AG09319 (cell line): Measurements from ENCODE around the gene PRR36.

ENCODE experiments used
- DNase-seq: peaks from one replicate; pipeline ENCODE4 v3.0.0-alpha.2; 2010; ENCODE audit warnings: low read depth; ENCODE audit errors: extremely low read depth
- CTCF ChIP-seq: IDR thresholded peaks from 2 replicates; pipeline ENCODE4 v1.5.1; 2011; ENCODE audit warnings: low read depth, mild to moderate bottlenecking, inconsistent platforms, low read length, moderate library complexity

The PRR36 gene

GRCh38 chr19:7868326-7868670 is 5.9 kb downstream of the PRR36 start:
- DNase-seq = no peak
- TF ChIP-seq CTCF = no peak

- no peak for TF ChIP-seq CTCF
- no peak for DNase-seq
These were observed 6.9 kb downstream of the PRR36 start for GRCh38 chr19:7867092-7867844.

GRCh38 chr19:7866399-7867091 is 7.6 kb downstream of the PRR36 start:
- TF ChIP-seq CTCF = no peak
- no peak for DNase-seq

GRCh38 chr19:7865262-7865911 is 8.8 kb downstream of the PRR36 start:
- DNase-seq = no peak
- TF ChIP-seq CTCF = no peak

GRCh38 chr19:7864690-7865074 is 9.5 kb downstream of the PRR36 start:
- no peak for TF ChIP-seq CTCF
- no peak for DNase-seq

- DNase-seq = no peak
- no peak for TF ChIP-seq CTCF
These were observed 10.1 kb downstream of the PRR36 start for GRCh38 chr19:7863971-7864689.
